Cortex of kidney (tissue), 1 donor: ENCODE data around the gene SFMBT1.

Source experiments
- DNase-seq: peaks from one replicate; lab custom pipeline; 2025; lab: John Stamatoyannopoulos, UW

The SFMBT1 gene

GRCh38 chr3:53045518-53046170 lies at the start of gene SFMBT1:
Gene SFMBT1 (minus strand): TSS chr3:53046073. CDS start chr3:52969128, 76,945 bp downstream.
- DNase-seq, result no peak

GRCh38 chr3:53092942-53093341 lies 47.1 kb upstream of the SFMBT1 start:
- DNase-seq, result no peak

DNA sequence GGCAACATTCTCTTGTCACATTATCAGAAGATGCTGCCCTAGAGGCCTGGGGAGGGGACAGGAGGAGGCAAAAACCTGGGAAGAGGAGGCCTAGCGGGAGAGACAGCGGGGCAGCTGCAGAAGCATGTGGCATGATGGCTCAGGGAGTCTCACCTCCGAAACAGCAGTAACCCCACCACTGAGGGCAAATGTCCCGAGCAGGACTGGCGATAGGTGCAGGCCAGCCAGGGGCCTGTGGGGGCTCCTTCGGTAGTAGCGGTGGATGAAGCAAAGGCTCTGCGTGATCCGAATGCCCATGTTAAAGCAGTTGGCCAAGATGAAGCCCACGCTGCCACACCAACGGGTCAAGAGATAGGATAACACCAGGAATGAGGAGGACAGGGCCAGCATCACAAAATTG lies 46.3 kb upstream of the SFMBT1 start:
- no peak for DNase-seq

GRCh38 chr3:53091011-53091410 lies 45.1 kb upstream of the SFMBT1 start:
- DNase-seq, result no peak

DNA sequence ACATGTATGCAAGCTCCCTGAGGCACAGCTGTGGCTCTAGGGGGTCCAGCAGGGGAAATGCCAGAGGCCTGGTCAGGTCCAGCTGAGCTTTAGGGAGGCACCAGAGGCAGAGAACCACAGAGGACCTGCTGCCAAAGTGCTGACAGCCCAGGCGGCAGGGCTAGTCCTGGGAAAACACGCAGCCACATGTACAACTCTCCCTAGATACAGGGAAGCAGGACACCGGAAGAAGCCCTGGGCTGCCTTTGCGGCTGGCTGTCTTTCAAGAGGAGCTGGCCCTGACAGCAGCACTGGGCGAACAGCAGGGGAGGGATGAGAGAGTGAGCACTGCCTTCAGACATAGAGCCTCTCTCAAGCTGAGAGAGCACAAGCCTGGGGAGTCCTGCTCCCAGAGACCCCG lies 43.6 kb upstream of the SFMBT1 start:
- no peak for DNase-seq

GRCh38 chr3:53085476-53085875 lies 39.6 kb upstream of the SFMBT1 start:
- no peak for DNase-seq

- DNase-seq, result no peak
Observed at GRCh38 chr3:53084310-53085001, 38.6 kb upstream of the SFMBT1 start.

GRCh38 chr3:53083949-53084309 lies 38.1 kb upstream of the SFMBT1 start:
- peak; percentile 8 for DNase-seq

- no peak for DNase-seq
Observed at GRCh38 chr3:53083521-53083920, 37.6 kb upstream of the SFMBT1 start.

DNA sequence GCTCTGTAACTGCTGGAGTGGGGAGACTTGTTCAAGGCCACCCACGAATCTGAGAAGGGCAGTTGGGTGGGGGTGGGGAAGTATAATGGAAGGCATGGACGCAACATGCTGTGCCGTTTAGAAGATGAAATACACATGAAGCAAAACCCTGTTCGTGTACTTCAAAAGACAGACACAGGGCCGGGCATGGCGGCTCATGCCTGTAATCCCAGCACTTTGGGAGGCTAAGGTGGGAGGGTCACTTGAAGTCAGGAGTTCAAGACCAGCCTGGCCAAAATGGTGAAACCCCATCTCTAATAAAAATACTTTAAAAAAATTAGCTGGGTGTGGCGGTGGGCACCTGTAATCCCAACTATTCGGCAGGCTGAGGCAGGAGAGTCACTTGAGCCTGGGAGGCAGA lies 36.9 kb upstream of the SFMBT1 start:
- no peak for DNase-seq

- no peak for DNase-seq
Observed at GRCh38 chr3:53081318-53081717, 35.4 kb upstream of the SFMBT1 start.

- DNase-seq, result no peak
Observed at GRCh38 chr3:53080612-53081205, 34.8 kb upstream of the SFMBT1 start.

DNA sequence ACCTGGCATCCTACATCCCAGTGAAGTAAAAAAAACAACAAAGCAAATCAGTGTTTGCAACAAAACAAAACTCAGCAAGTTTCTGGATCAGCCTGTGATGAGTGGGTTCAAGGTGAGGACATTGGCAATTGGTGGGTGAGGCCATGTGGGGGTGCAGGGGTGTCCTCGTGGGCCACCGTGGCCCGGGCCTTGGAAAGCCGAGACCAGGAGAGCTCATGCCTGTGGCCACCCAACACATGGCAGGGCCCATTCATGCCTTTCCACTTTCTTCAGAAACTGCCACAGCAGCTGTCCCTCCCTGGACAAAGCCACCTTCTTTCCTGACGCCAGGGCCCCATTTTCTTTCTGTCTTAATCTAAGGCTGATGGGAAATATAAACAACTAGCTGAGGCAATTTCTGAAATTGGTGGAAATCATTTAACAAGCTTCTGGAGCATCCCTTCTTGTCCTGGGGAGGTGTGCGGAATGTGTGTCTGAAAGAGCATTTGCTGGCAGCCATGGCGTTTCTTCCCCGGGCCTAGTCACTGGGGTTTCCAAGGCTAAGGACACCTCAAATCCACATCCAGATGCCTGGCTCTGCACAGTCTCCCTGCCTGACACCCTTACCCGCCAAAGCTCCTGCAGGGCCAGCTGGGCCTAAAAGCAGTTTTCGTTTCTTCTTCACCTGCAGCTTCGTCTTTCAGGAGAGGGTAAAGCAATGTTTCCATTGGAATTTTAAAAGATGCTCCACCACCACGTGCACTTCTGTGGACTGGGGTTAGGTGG lies 34.1 kb upstream of the SFMBT1 start:
- no peak for DNase-seq

- no peak for DNase-seq
Observed at GRCh38 chr3:53079147-53079546, 33.3 kb upstream of the SFMBT1 start.

DNA sequence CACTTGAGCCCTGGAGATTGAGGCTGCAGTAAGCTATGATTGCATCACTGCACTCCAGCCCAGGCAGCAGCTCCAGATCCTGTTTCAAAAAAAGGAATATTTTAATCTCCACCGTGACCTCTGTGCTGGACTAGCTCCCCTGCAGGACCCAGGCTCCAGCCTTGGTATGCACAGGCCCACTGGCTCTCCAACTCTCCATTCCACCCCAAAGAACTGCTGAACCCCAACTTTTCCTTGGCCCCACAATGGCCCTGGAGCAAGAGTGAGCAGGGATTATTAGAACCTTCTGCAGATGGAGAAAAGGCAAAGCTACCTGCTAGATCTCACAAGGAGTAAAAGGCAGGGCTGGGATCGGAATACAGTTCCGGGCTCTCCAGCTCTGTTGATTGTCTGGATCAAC lies 32.8 kb upstream of the SFMBT1 start:
- no peak for DNase-seq

- DNase-seq, result no peak
Observed at GRCh38 chr3:53077476-53078220, 31.8 kb upstream of the SFMBT1 start.

- DNase-seq, result no peak
Observed at GRCh38 chr3:53075743-53076140, 29.9 kb upstream of the SFMBT1 start.

GRCh38 chr3:53074761-53075742 lies 29.2 kb upstream of the SFMBT1 start:
- DNase-seq, result no peak

- no peak for DNase-seq
Observed at GRCh38 chr3:53074366-53074696, 28.5 kb upstream of the SFMBT1 start.

GRCh38 chr3:53073553-53074365 lies 27.9 kb upstream of the SFMBT1 start:
- no peak for DNase-seq
